HepG2 (cell line): Measurements from ENCODE around the gene VARS2. TPM values are rescaled to one million over a fixed set of nuclear protein-coding genes. Genes with fewer than 3 reads are reported as not detected.

Source experiments
- ATAC-seq: fragments of 200-7000 bp; cut with Tn5 transposase; 3 replicates; pipeline ENCODE4 v1.9.1; 2020; ENCODE audit warnings: mild to moderate bottlenecking, moderate library complexity
- BruUV-seq: library from RNA; stranded (reverse); fragments of 400-500 nt; replicated peaks from 2 replicates; lab custom pipeline; 2021; lab: Mats Ljungman, UMichigan
- CTCF ChIA-PET: fragments of 300-600 bp; formaldehyde crosslinking; extraction: SDS; loops from one replicate; lab custom pipeline; 2021; ENCODE audit warnings: low total read pairs, inconsistent platforms, low intra/inter-chr PET ratio; lab: Yijun Ruan, JAX
- POLR2A ChIA-PET: fragments of 350-600 bp; sonication (Branson Sonifier 250); formaldehyde crosslinking; loops from one replicate; lab custom pipeline; 2020; ENCODE audit warnings: antibody characterized with exemption, inconsistent platforms; lab: Yijun Ruan, JAX
- DNase-seq: peaks from one replicate; pipeline ENCODE4 v3.0.0-alpha.2; 2015; ENCODE audit warnings: low spot score
- FAIRE-seq: peaks from 3 replicates; lab custom pipeline; 2011; peaks lifted over from hg19 to GRCh38; lab: Jason Lieb, UNC
- H2AFZ ChIP-seq: one replicate; pipeline ENCODE4 v1.6.1; 2011; ENCODE audit warnings: low read length, inconsistent platforms
- H3K27ac ChIP-seq: fragments of 300-600 bp; 3 replicates; pipeline ENCODE4 v1.8.0; 2011; ENCODE audit warnings: mixed run types, mild to moderate bottlenecking, mixed read lengths, low read length, inconsistent platforms; ENCODE audit not compliant: insufficient read depth; ENCODE audit errors: extremely low read length
- H3K27me3 ChIP-seq, 2 experiments: fragments of 200-600 bp in 1 of 2; 2 replicates in 1 of 2; 3 replicates in 1 of 2; pipeline versions ENCODE4 v1.6.0 to v1.8.0; 2011; ENCODE audit warnings: low read length in 2 of 2, mild to moderate bottlenecking in 2 of 2, moderate library complexity in 2 of 2, inconsistent platforms in 1 of 2; ENCODE audit not compliant: insufficient read depth in 2 of 2, control insufficient read depth in 1 of 2
- H3K36me3 ChIP-seq, 2 experiments: fragments of 200-600 bp in 1 of 2; replicated peaks in 1 of 2; 2 replicates in 1 of 2; 3 replicates in 1 of 2; pipeline versions ENCODE4 v1.5.1 to v1.8.0; 2011; ENCODE audit warnings: low read length in 2 of 2, inconsistent platforms in 1 of 2; ENCODE audit not compliant: insufficient read depth in 2 of 2, control insufficient read depth in 1 of 2
- H3K4me1 ChIP-seq: 2 replicates; pipeline ENCODE4 v1.5.1; 2012; ENCODE audit warnings: low read length, inconsistent platforms; ENCODE audit not compliant: insufficient read depth
- H3K4me2 ChIP-seq: 2 replicates; pipeline ENCODE4 v1.6.0; 2011; ENCODE audit warnings: low read depth, low read length, inconsistent platforms
- H3K4me3 ChIP-seq, 3 experiments: fragments of 200-600 bp in 1 of 3; sonication (generic), shearing (Covaris generic) in 1 of 3; replicated peaks in 1 of 3; 2 replicates each; pipeline ENCODE4 v1.5.1; 2011 to 2016; ENCODE audit warnings: low read length in 3 of 3, inconsistent platforms in 2 of 3, low read depth in 2 of 3, mild to moderate bottlenecking in 2 of 3, control low read depth in 1 of 3, mixed read lengths in 1 of 3; ENCODE audit not compliant: insufficient read depth in 1 of 3
- H3K79me2 ChIP-seq: one replicate; pipeline ENCODE4 v1.6.1; 2011; ENCODE audit warnings: low read length, inconsistent platforms; ENCODE audit not compliant: insufficient read depth
- H3K9ac ChIP-seq: 2 replicates; pipeline ENCODE4 v1.6.0; 2011; ENCODE audit warnings: mild to moderate bottlenecking, low read depth, low read length, inconsistent platforms; ENCODE audit not compliant: insufficient read depth
- H3K9me3 ChIP-seq: 2 replicates; pipeline ENCODE4 v1.5.1; 2012; ENCODE audit warnings: mild to moderate bottlenecking, low read length
- H4K20me1 ChIP-seq: 2 replicates; pipeline ENCODE4 v1.6.0; 2011; ENCODE audit warnings: inconsistent platforms, mild to moderate bottlenecking, low read length, moderate library complexity; ENCODE audit not compliant: insufficient read depth
- DNMT1 ChIP-seq: sonication (generic); formaldehyde crosslinking; IDR thresholded peaks from 2 replicates; pipeline ENCODE4 v1.5.1; 2020; ENCODE audit warnings: mild to moderate bottlenecking, missing genetic modification reagents
- FOXK2 ChIP-seq: fragments of 450-650 bp; IDR thresholded peaks from 2 replicates; pipeline ENCODE4 v1.6.1; 2016
- GMEB2 ChIP-seq: IDR thresholded peaks from 2 replicates; pipeline ENCODE4 v1.6.1; 2016; ENCODE audit warnings: missing biosample characterization, missing genetic modification reagents, low read depth
- HDAC2 ChIP-seq: sonication (generic); formaldehyde crosslinking; IDR thresholded peaks from 2 replicates; pipeline ENCODE4 v1.4.0; 2020; ENCODE audit warnings: missing genetic modification reagents
- POLR2G ChIP-seq: fragments of 200-400 bp; formaldehyde crosslinking; IDR thresholded peaks from 2 replicates; pipeline ENCODE4 v1.6.1; 2018; ENCODE audit warnings: mild to moderate bottlenecking, low read depth, low read length, moderate library complexity
- REL ChIP-seq: sonication (generic); formaldehyde crosslinking; conservative IDR thresholded peaks from 2 replicates; pipeline ENCODE4 v1.8.0; 2022; ENCODE audit warnings: mild to moderate bottlenecking, missing genetic modification reagents, moderate library complexity
- RFXAP ChIP-seq: sonication (generic); formaldehyde crosslinking; IDR thresholded peaks from 2 replicates; pipeline ENCODE4 v1.4.0; 2020; ENCODE audit warnings: missing genetic modification reagents, borderline replicate concordance
- TAF15 ChIP-seq: fragments of 200-400 bp; formaldehyde crosslinking; IDR thresholded peaks from one replicate; pipeline ENCODE4 v1.6.1; 2018; ENCODE audit warnings: mild to moderate bottlenecking, low read depth, low read length; ENCODE audit not compliant: poor library complexity, severe bottlenecking
- ZNF136 ChIP-seq: sonication (generic); formaldehyde crosslinking; IDR thresholded peaks from 2 replicates; pipeline ENCODE4 v1.8.1; 2022; ENCODE audit warnings: low read depth, mild to moderate bottlenecking, moderate library complexity, missing genetic modification reagents
- ZNF276 ChIP-seq: sonication (generic); formaldehyde crosslinking; IDR thresholded peaks from 2 replicates; pipeline ENCODE4 v1.4.0; 2020; ENCODE audit warnings: mild to moderate bottlenecking, low read depth, missing genetic modification reagents
- ZNF552 ChIP-seq: sonication (generic); formaldehyde crosslinking; IDR thresholded peaks from 2 replicates; pipeline ENCODE4 v1.9.0; 2022; ENCODE audit warnings: missing genetic modification reagents, mild to moderate bottlenecking, borderline replicate concordance
- WGBS: methylation state at CpG from one replicate; pipeline ENCODE4 v1.1.6; 2017; ENCODE audit warnings: low lambda C conversion rate; 5-methylcytosine and 5-hydroxymethylcytosine counted together
- in situ Hi-C: cut with HindIII; loops from 2 replicates; pipeline ENCODE4 v1.10.0; 2017; ENCODE audit warnings: low pct_unique_long_range_greater_than_20kb; ENCODE audit not compliant: extremely low pct_ligation_motif_present
- intact Hi-C: fragments of 100-400 bp; cut with micrococcal nuclease; formaldehyde crosslinking; loops from one replicate; pipeline ENCODE4 v1.10.0; 2022; ENCODE audit not compliant: unreplicated experiment
- polyA plus RNA-seq, 8 experiments: library from polyadenylated mRNA; depleted of rRNA in 3 of 8; stranded (reverse) in 7 of 8; unstranded in 1 of 8; fragments of >200 nt; fragmentation: Illumina TruSeq in 4 of 8; extraction: Trizol in 4 of 8; gene quantifications; 2 replicates each; pipeline versions ENCODE4 v1.2.1 to v1.2.3, GENCODE V29; 2011 to 2016; ENCODE audit warnings: low read depth in 4 of 8, missing spikeins in 1 of 8, mixed read lengths in 1 of 8; ENCODE audit not compliant: insufficient read depth in 1 of 8
- total RNA-seq, 5 experiments: library from RNA; depleted of rRNA; stranded (reverse); fragments of >200 nt; fragmentation: Illumina TruSeq; extraction: Trizol; gene quantifications; 2 replicates each; pipeline ENCODE4 v1.2.3, GENCODE V29; 2016; ENCODE audit warnings: low read depth in 1 of 5

VARS2 gene
- total and polyA plus RNA-seq, 2 of the 13 experiments (the other 11 are each of a cell fraction or from before 2014, with no cell fraction given): 61.8 to 71.8 TPM

- intact Hi-C loops (no loop called here), in situ Hi-C loops (no loop called here)
- H4K20me1 ChIP-seq: no peaks in the 10 kb centered on the region
- WGBS: 40% methylated on average over 3 of the region's 3 CpGs
- no peak overlapping the region for H3K4me3 ChIP-seq
- ChIA-PET POLR2A (no interaction called here), CTCF (no interaction called here)
- no peaks in the 10 kb centered on the region for H3K9me3 ChIP-seq
- no peak for ATAC-seq
- no peak overlapping the region for H3K9ac ChIP-seq
- no peak for DNase-seq
- no peak for FAIRE-seq
- no peak for TF ChIP-seq ZNF136 (CRISPR knock-in tag)
- no peak for TF ChIP-seq TAF15
- no peak for TF ChIP-seq RFXAP (CRISPR knock-in tag)
- no peak for TF ChIP-seq GMEB2 (CRISPR knock-in tag)
- TF ChIP-seq ZNF552 (CRISPR knock-in tag): no peak
- no peak for TF ChIP-seq FOXK2
- TF ChIP-seq ZNF276 (CRISPR knock-in tag): no peak
- no peak for TF ChIP-seq HDAC2
- TF ChIP-seq REL (CRISPR knock-in tag): no peak
- no peak for TF ChIP-seq POLR2G
- no peak for TF ChIP-seq DNMT1 (CRISPR knock-in tag)
- H3K4me2 ChIP-seq: no peak overlapping the region
- BruUV-seq: no TSS peak
- peaks cover 18% of the 10 kb centered on the region for H3K4me1 ChIP-seq
- no peak overlapping the region for H2AFZ ChIP-seq
- peaks cover 2 to 34% of the 10 kb centered on the region in 2 experiments; a peak in 4 of 5 replicates for H3K27me3 ChIP-seq
- no peak overlapping the region for H3K27ac ChIP-seq
- H3K36me3 ChIP-seq: no peaks in the 10 kb centered on the region
- H3K79me2 ChIP-seq: no peaks in the 10 kb centered on the region
Measured at GRCh38 chr6:30939473-30939872, 25.4 kb downstream of the VARS2 start.
